Adrenal gland (tissue), 12 donors: ENCODE data around the gene LDHAL6A. TPM values are rescaled to one million over a fixed set of nuclear protein-coding genes. Genes with fewer than 3 reads are reported as not detected.

ENCODE experiments used
- DNase-seq, 7 donors: peaks; one replicate each; pipeline ENCODE4 v3.0.0-alpha.2; 2019 to 2020
- H3K27ac ChIP-seq, 5 donors: fragments of 200-600 bp; sonication (generic) in 4 of 5; 1 replicate in 3 of 5; 2 replicates in 2 of 5; pipeline versions ENCODE4 v1.5.1 to v1.8.0; 2016 to 2020; ENCODE audit warnings: mild to moderate bottlenecking in 1 of 5
- H3K27me3 ChIP-seq: fragments of 200-600 bp; 2 replicates; pipeline ENCODE4 v1.8.0; 2021
- H3K36me3 ChIP-seq, 2 donors: fragments of 200-600 bp; replicated peaks in 1 of 2; 1 replicate in 1 of 2; 2 replicates in 1 of 2; pipeline versions ENCODE4 v1.5.1 to v1.8.0; 2018 to 2022
- H3K4me1 ChIP-seq, 2 donors: fragments of 200-600 bp; replicated peaks in 1 of 2; 1 replicate in 1 of 2; 2 replicates in 1 of 2; pipeline versions ENCODE4 v1.5.1 to v1.8.0; 2018 to 2021
- H3K4me3 ChIP-seq, 4 donors: fragments of 200-600 bp; sonication (generic) in 3 of 4; one replicate each; pipeline ENCODE4 v1.5.1; 2016 to 2018
- H3K9me3 ChIP-seq, 3 donors: fragments of 200-600 bp; sonication (generic) in 1 of 3; replicated peaks in 1 of 3; 1 replicate in 2 of 3; 2 replicates in 1 of 3; pipeline versions ENCODE4 v1.5.1 to v1.8.0; 2016 to 2021
- POLR2A ChIP-seq, 2 donors: fragments of 450-650 bp; IDR thresholded peaks; one replicate each; pipeline ENCODE4 v1.6.1; 2017; ENCODE audit warnings: antibody characterized with exemption in 2 of 2, mild to moderate bottlenecking in 2 of 2, moderate library complexity in 1 of 2
- WGBS, 4 donors: extraction: QIAGEN DNeasy Blood & Tissue Kit in 2 of 4; methylation state at CpG; one replicate each; pipeline versions ENCODE4 v1.1.5 to v1.1.7; 2013 to 2017; 5-methylcytosine and 5-hydroxymethylcytosine counted together
- intact Hi-C, 2 donors: fragments of 100-400 bp; cut with DNase I; formaldehyde crosslinking; loops; one replicate each; pipeline versions ENCODE4 v1.14.1 to v1.15.0; 2022 to 2023
- polyA plus RNA-seq, 3 donors: library from polyadenylated mRNA; stranded (reverse); fragments of 200-250 nt in 2 of 3; fragments of 350-450 nt in 1 of 3; fragmentation: Illumina TruSeq in 1 of 3; extraction: RNeasy Lipid Tissue Mini Kit (QIAGEN cat#74804) in 1 of 3; gene quantifications; one replicate each; pipeline ENCODE4 v1.2.3, GENCODE V29; 2013 to 2014
- total RNA-seq, 9 donors: library from RNA; depleted of rRNA in 4 of 9; stranded (reverse); fragments of >200 nt in 4 of 9; fragments of 120-200 nt in 1 of 9; fragmentation: NEBNext Ultra II Directional in 1 of 9; extraction: Animal tissue kit (Norgen Biotek cat#: 25700) in 1 of 9; gene quantifications; one replicate each; pipeline versions ENCODE4 v1.1.0 to v1.2.4, GENCODE V29; 2013 to 2023
- TF ChIP-seq, protein P1 (sequence below), 6 experiments: fragments of 450-650 bp in 4 of 6; fragments of 200-600 bp in 2 of 6; sonication (generic) in 1 of 6; IDR thresholded peaks; 1 replicate in 5 of 6; 2 replicates in 1 of 6; pipeline versions ENCODE4 v1.5.1 to v1.8.0; 2016 to 2021; ENCODE audit warnings: antibody characterized with exemption in 6 of 6, mild to moderate bottlenecking in 2 of 6, moderate library complexity in 1 of 6
- donor health status: healthy with polysubstance abuse.
- donor health status: Bipolar disorder and iron deficiency.
- donor health status: DM: yes; HTN: yes; CAD: no.
- donor health status: DM: no; HTN: no; CAD: no.
- donor health status: DM: no; HTN: no; CAD: no.
- donor health status: DM: yes; HTN: yes; CAD: no.

The LDHAL6A gene
- total and polyA plus RNA-seq, 12 donors: 0.08 to 1.4 (median 0.13) TPM; not detected in 9

DNA sequence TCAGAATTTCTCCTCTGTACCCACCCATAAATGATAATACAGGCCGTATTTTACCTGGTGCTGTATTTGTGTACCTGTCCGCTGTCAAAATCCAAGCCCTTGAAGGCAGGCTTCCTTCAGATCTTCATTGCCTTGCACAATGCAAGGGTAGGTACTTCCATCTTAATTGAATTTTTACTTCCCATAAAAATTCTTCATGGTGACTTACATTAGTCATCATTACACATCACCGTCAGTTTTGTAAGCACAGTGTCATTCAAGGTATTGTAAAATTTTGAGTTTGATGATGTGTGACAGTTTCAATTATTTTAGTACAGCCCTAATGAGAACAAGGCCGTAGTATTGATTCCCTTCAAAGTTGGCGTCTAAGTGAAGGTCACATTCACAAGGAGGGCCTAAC is 71.9 kb downstream of the LDHAL6A start:
- H3K27me3 ChIP-seq: no peaks in the 10 kb centered on the region
- WGBS, 4 donors: 23 to 40% (median 28%) methylated on average over 5 of the region's 5 CpGs
- H3K27ac ChIP-seq: peak overlapping the region; percentile 77 to 98 (median 95)
- TF ChIP-seq POLR2A (IDR thresholded peaks at IDR 0.05): no peak
- TF ChIP-seq, protein P1, sequence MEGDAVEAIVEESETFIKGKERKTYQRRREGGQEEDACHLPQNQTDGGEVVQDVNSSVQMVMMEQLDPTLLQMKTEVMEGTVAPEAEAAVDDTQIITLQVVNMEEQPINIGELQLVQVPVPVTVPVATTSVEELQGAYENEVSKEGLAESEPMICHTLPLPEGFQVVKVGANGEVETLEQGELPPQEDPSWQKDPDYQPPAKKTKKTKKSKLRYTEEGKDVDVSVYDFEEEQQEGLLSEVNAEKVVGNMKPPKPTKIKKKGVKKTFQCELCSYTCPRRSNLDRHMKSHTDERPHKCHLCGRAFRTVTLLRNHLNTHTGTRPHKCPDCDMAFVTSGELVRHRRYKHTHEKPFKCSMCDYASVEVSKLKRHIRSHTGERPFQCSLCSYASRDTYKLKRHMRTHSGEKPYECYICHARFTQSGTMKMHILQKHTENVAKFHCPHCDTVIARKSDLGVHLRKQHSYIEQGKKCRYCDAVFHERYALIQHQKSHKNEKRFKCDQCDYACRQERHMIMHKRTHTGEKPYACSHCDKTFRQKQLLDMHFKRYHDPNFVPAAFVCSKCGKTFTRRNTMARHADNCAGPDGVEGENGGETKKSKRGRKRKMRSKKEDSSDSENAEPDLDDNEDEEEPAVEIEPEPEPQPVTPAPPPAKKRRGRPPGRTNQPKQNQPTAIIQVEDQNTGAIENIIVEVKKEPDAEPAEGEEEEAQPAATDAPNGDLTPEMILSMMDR (IDR thresholded peaks at IDR 0.05): no peak
- H3K36me3 ChIP-seq: no peaks in the 10 kb centered on the region
- no peaks in the 10 kb centered on the region for H3K9me3 ChIP-seq
- H3K4me3 ChIP-seq: peak overlapping the region; percentile 37 to 100 (median 77)
- peaks cover 17 to 42% of the 10 kb centered on the region in 2 donors for H3K4me1 ChIP-seq
- DNase-seq: no peak
- intact Hi-C loops: loop anchor here in 1 of 2 donors (10.0 kb wide), 1 partner anchor 203 kb away; the partner anchor contains the start of genes GTF2H1 and HPS5

Other genes starting within 250 kb of the LDHAL6A start
- gene SAA4, start 219.1 kb upstream of the LDHAL6A start, total RNA-seq: 1 to 10 TPM in 1 of 9 donors, under 1 TPM in 4, not detected in 4; 0.32 to 3.4 (median 0.70) TPM
- 1 to 10 TPM; 1.5 to 4.2 (median 2.8) TPM for gene SAA4, start 219.1 kb upstream of the LDHAL6A start, polyA plus RNA-seq
- gene SAA2, start 207.2 kb upstream of the LDHAL6A start, total RNA-seq: 10 to 100 TPM in 1 of 9 donors, 1 to 10 TPM in 7, under 1 TPM in 1; 0.28 to 12.5 (median 5.1) TPM
- gene SAA2, start 207.2 kb upstream of the LDHAL6A start, polyA plus RNA-seq: 10 to 100 TPM in 2 of 3 donors, 1 to 10 TPM in 1; 9.2 to 90.3 (median 11.2) TPM
- gene SAA1, start 189.6 kb upstream of the LDHAL6A start, total RNA-seq: 10 to 100 TPM in 5 of 9 donors, 1 to 10 TPM in 3, not detected in 1; 1.8 to 38.1 (median 15.2) TPM
- 1,000 to 10,000 TPM in 1 of 3 donors, 10 to 100 TPM in 2; 20.0 to 1,277 (median 91.0) TPM for gene SAA1, start 189.6 kb upstream of the LDHAL6A start, polyA plus RNA-seq
- 10 to 100 TPM; 12.1 to 49.3 (median 24.0) TPM for gene HPS5, start 133.7 kb upstream of the LDHAL6A start, total RNA-seq
- gene HPS5, start 133.7 kb upstream of the LDHAL6A start, polyA plus RNA-seq: 10 to 100 TPM; 10.5 to 20.2 (median 11.3) TPM
- 10 to 100 TPM; 34.5 to 86.4 (median 45.8) TPM for gene GTF2H1, start 133.3 kb upstream of the LDHAL6A start, total RNA-seq
- 10 to 100 TPM; 18.0 to 49.8 (median 24.7) TPM for gene GTF2H1, start 133.3 kb upstream of the LDHAL6A start, polyA plus RNA-seq
- gene LDHA, start 61.3 kb upstream of the LDHAL6A start, total RNA-seq: 100 to 1,000 TPM; 329 to 737 (median 474) TPM
- gene LDHA, start 61.3 kb upstream of the LDHAL6A start, polyA plus RNA-seq: 1,000 to 10,000 TPM in 1 of 3 donors, 100 to 1,000 TPM in 2; 130 to 2,236 (median 296) TPM
- 1 to 10 TPM in 3 of 9 donors, not detected in 6; 1.0 to 2.3 (median 1.5) TPM for gene LDHC, start 43.5 kb upstream of the LDHAL6A start, total RNA-seq
- gene LDHC, start 43.5 kb upstream of the LDHAL6A start, polyA plus RNA-seq: under 1 TPM; 0.18 to 0.88 (median 0.80) TPM
- 100 to 1,000 TPM in 4 of 9 donors, 10 to 100 TPM in 5; 56.4 to 263 (median 74.3) TPM for gene TSG101, start 71.1 kb downstream of the LDHAL6A start, total RNA-seq
- 100 to 1,000 TPM in 1 of 3 donors, 10 to 100 TPM in 2; 33.1 to 208 (median 37.2) TPM for gene TSG101, start 71.1 kb downstream of the LDHAL6A start, polyA plus RNA-seq
- 10 to 100 TPM in 8 of 9 donors, 1 to 10 TPM in 1; 9.6 to 32.8 (median 25.9) TPM for gene UEVLD, start 132.9 kb downstream of the LDHAL6A start, total RNA-seq
- gene UEVLD, start 132.9 kb downstream of the LDHAL6A start, polyA plus RNA-seq: 10 to 100 TPM in 1 of 3 donors, 1 to 10 TPM in 2; 4.1 to 29.4 (median 6.0) TPM
- gene MISFA, start 143.9 kb downstream of the LDHAL6A start, total RNA-seq: 10 to 100 TPM in 2 of 9 donors, 1 to 10 TPM in 4, under 1 TPM in 1, not detected in 2; 0.55 to 17.3 (median 3.7) TPM
- 1 to 10 TPM; 1.8 to 8.7 (median 3.7) TPM for gene MISFA, start 143.9 kb downstream of the LDHAL6A start, polyA plus RNA-seq
- gene SPTY2D1, start 178.5 kb downstream of the LDHAL6A start, total RNA-seq: 10 to 100 TPM; 11.1 to 36.8 (median 18.7) TPM
- 10 to 100 TPM in 1 of 3 donors, 1 to 10 TPM in 2; 2.5 to 44.5 (median 3.1) TPM for gene SPTY2D1, start 178.5 kb downstream of the LDHAL6A start, polyA plus RNA-seq
- 10 to 100 TPM in 3 of 9 donors, 1 to 10 TPM in 6; 3.7 to 22.7 (median 9.3) TPM for gene TMEM86A, start 242.9 kb downstream of the LDHAL6A start, total RNA-seq
- gene TMEM86A, start 242.9 kb downstream of the LDHAL6A start, polyA plus RNA-seq: 1 to 10 TPM; 1.8 to 3.2 (median 3.2) TPM